Measurements from ENCODE around the gene ACKR2.
A peak's percentile ranks its signal among the peaks of the same experiment; 100 is the strongest.

DNA sequence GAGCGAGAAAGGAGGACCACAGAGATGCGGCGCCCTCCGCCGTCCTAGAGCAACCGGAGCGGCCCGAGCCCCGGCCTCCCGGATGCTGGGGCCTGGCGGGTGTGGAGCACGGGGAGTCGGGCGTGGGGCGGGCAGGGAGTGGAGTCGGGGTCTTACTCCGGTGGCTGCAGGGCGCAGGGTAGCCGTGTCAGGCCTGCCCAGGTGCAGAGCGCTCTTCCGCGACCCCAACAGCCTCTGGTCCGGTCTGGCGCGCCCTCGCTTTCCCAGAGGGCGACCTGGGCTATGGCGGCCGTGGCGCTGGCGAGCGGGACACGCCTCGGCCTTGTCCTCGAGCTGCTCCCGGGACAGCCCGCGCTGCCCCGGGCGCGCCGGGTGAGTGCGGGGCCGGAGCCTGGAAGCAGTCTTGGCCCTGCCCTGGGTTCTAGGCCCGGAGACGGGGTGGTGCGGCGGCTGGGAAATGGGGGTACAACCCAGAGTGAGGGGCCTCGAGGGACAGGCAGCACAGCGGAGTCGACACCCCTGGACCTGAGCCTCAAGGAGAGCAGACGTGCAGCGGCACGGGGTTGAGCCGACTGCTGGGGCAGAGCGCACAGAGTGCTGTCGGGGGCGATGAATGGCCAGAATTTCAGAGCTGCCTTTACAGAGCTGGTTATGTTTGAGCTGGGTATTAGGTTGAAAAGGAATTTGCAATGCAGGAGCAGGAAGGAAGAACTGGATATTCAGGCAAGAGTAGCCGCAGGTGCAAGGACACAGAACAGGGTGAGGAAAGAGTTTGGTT, 97.0 kb downstream of the ACKR2 start, which contains the start of gene ZNF662:
- TF ChIP-seq, protein P1, sequence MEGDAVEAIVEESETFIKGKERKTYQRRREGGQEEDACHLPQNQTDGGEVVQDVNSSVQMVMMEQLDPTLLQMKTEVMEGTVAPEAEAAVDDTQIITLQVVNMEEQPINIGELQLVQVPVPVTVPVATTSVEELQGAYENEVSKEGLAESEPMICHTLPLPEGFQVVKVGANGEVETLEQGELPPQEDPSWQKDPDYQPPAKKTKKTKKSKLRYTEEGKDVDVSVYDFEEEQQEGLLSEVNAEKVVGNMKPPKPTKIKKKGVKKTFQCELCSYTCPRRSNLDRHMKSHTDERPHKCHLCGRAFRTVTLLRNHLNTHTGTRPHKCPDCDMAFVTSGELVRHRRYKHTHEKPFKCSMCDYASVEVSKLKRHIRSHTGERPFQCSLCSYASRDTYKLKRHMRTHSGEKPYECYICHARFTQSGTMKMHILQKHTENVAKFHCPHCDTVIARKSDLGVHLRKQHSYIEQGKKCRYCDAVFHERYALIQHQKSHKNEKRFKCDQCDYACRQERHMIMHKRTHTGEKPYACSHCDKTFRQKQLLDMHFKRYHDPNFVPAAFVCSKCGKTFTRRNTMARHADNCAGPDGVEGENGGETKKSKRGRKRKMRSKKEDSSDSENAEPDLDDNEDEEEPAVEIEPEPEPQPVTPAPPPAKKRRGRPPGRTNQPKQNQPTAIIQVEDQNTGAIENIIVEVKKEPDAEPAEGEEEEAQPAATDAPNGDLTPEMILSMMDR (optimal IDR thresholded peaks at IDR 0.05 in 1 of 3, IDR thresholded peaks at IDR 0.05 in 1 of 3, conservative IDR thresholded peaks at IDR 0.05 in 1 of 3; ENCODE audit: extremely low read depth in 1 of 3, insufficient read depth in 2 of 3, low read length in 3 of 3) = no peak
- TF ChIP-seq EZH2 (IDR thresholded peaks at IDR 0.05; ENCODE audit: low read length) = peak; percentile 2

Data from keratinocyte (primary cell).